CD4-positive, alpha-beta T cell treated with Interleukin-15 for 1 hour (primary cell): Measurements from ENCODE around the gene ALPK3.

Experiments used
- DNase-seq: peaks from one replicate; pipeline ENCODE4 v3.0.0-alpha.2; 2020

Gene ALPK3

GRCh38 chr15:84901540-84901939, 84.4 kb downstream of the ALPK3 start:
- DNase-seq, result no peak

GRCh38 chr15:84903751-84904150, 86.6 kb downstream of the ALPK3 start:
- DNase-seq, result no peak

- DNase-seq, result no peak
These were observed 87.3 kb downstream of the ALPK3 start for GRCh38 chr15:84904419-84904818.

GRCh38 chr15:84905016-84905916, 88.1 kb downstream of the ALPK3 start:
- no peak for DNase-seq

- no peak for DNase-seq
These were observed 90.6 kb downstream of the ALPK3 start for GRCh38 chr15:84907731-84908130.

GRCh38 chr15:84908564-84908963, 91.4 kb downstream of the ALPK3 start:
- DNase-seq, result no peak

- no peak for DNase-seq
These were observed 91.9 kb downstream of the ALPK3 start for GRCh38 chr15:84909029-84909428.

GRCh38 chr15:84909782-84910181, 92.6 kb downstream of the ALPK3 start:
- no peak for DNase-seq

GRCh38 chr15:84910928-84911623, 93.9 kb downstream of the ALPK3 start:
- no peak for DNase-seq

GRCh38 chr15:84911879-84912660, 94.9 kb downstream of the ALPK3 start:
- DNase-seq, result no peak

- DNase-seq, result no peak
These were observed 96.2 kb downstream of the ALPK3 start for GRCh38 chr15:84913360-84913723.

GRCh38 chr15:84914351-84914750, 97.2 kb downstream of the ALPK3 start:
- no peak for DNase-seq

- no peak for DNase-seq
These were observed 97.9 kb downstream of the ALPK3 start for GRCh38 chr15:84914909-84915605.

GRCh38 chr15:84915606-84915958, 98.4 kb downstream of the ALPK3 start:
- DNase-seq, result no peak

- no peak for DNase-seq
These were observed 100.3 kb downstream of the ALPK3 start for GRCh38 chr15:84917452-84917851.

- DNase-seq, result no peak
These were observed 102.0 kb downstream of the ALPK3 start for GRCh38 chr15:84919106-84919667.

GRCh38 chr15:84921121-84921520, 104.0 kb downstream of the ALPK3 start:
- DNase-seq, result no peak

GRCh38 chr15:84922530-84922929, 105.4 kb downstream of the ALPK3 start:
- DNase-seq, result no peak
